AG10803 (cell line): ENCODE data around the gene EXOC3.
A peak's percentile ranks its signal among the peaks of the same experiment; 100 is the strongest.
"Not testable (repeated sequence)": the region's sequence is repeated elsewhere in the genome, so short reads cannot be mapped to it uniquely, and the experiment has no call there.

Experiments used
- DNase-seq: peaks from one replicate; pipeline ENCODE4 v3.0.0; 2010; ENCODE audit warnings: low read depth
- H3K4me3 ChIP-seq: 2 replicates; pipeline ENCODE4 v1.5.1; 2011; ENCODE audit warnings: mild to moderate bottlenecking, low read length, control low read depth
- TF ChIP-seq, protein P1 (sequence below): conservative IDR thresholded peaks from 2 replicates; pipeline ENCODE4 v1.5.1; 2011; ENCODE audit warnings: mild to moderate bottlenecking, low read length, control low read depth, inconsistent platforms

The EXOC3 gene

DNA sequence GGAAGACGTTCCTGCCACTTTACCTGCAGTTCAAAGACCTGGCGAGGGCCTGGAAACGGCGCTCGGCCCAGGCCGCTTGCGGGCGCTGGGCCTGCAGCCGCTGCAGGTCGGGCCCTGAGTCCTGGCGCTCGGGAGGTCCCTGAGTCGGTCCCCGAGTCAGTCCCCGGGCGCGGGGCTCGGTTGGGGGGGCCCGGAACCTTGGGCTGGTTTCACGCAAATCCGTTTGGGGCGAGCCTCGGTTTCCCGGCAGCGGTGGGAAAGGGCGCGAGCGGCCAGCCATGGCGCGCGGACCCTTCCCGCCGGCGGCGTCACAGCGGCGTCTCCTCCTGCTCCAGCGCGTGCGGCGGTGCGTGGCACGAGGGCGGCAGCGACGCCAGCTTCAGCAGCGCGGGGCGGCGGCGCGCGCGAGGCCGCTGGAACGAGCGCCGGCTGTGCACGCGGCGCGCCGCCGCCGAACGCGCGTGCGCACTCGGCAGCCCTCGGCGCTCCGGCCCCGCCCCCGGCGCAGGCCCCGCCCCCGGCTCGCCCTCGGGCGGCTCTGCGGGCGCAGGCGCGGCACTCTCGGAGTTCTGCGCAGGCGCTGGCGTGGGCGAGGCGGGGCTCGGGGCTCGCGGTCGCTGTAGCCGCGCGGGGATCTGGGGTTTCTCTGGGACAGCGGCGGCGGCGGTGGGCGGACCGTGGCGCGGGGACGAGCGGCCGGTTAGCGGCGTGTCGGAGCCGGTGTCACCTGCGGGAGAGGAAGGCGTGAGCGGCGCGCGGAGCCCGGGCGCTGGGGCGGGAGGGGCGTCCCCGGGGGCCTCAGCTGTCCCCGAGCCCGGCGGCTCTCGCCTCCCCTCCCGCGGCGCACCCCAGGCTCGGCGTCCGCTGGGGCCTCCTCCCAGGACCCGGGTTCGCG, 29.9 kb downstream of the EXOC3 start:
- TF ChIP-seq, protein P1, sequence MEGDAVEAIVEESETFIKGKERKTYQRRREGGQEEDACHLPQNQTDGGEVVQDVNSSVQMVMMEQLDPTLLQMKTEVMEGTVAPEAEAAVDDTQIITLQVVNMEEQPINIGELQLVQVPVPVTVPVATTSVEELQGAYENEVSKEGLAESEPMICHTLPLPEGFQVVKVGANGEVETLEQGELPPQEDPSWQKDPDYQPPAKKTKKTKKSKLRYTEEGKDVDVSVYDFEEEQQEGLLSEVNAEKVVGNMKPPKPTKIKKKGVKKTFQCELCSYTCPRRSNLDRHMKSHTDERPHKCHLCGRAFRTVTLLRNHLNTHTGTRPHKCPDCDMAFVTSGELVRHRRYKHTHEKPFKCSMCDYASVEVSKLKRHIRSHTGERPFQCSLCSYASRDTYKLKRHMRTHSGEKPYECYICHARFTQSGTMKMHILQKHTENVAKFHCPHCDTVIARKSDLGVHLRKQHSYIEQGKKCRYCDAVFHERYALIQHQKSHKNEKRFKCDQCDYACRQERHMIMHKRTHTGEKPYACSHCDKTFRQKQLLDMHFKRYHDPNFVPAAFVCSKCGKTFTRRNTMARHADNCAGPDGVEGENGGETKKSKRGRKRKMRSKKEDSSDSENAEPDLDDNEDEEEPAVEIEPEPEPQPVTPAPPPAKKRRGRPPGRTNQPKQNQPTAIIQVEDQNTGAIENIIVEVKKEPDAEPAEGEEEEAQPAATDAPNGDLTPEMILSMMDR: no peak
- peak overlapping the region; percentile 73 for H3K4me3 ChIP-seq
- DNase-seq: peak; percentile 77

DNA sequence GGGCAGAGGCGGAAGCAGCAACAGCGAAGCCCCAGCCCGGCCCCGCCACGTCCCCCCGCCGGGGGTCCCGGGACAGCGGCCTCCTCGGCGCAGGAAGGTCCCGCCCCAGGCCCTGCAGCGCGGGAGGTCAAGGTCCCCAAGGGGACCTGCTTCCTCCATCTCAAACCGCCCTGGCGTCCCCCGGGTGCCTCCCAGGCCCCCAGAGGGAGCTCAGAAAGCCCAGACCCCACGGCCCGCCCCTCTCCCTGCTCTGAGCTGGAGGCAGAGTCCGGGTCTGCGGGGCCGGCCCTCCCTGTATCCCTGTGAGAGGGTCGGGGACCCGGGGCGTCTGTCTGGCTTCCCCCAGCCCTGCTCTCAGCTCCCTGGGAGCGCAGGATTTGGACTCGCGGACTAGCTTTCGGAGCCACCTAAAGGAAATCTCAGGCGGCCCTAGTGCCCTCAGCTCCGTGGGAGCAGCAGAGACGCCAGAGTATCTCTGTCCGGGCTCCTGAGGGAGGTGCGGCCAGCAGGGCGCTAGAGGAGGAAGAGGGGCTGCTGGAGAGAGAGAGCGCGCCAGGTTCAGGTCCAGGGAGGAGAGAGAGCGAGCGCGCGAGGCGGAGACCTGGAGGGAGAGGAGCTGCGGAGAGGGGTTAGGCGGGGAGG, 30.7 kb downstream of the EXOC3 start:
- TF ChIP-seq, protein P1: no peak
- peak; percentile 25 for DNase-seq
- peak overlapping the region; percentile 70 for H3K4me3 ChIP-seq

DNA sequence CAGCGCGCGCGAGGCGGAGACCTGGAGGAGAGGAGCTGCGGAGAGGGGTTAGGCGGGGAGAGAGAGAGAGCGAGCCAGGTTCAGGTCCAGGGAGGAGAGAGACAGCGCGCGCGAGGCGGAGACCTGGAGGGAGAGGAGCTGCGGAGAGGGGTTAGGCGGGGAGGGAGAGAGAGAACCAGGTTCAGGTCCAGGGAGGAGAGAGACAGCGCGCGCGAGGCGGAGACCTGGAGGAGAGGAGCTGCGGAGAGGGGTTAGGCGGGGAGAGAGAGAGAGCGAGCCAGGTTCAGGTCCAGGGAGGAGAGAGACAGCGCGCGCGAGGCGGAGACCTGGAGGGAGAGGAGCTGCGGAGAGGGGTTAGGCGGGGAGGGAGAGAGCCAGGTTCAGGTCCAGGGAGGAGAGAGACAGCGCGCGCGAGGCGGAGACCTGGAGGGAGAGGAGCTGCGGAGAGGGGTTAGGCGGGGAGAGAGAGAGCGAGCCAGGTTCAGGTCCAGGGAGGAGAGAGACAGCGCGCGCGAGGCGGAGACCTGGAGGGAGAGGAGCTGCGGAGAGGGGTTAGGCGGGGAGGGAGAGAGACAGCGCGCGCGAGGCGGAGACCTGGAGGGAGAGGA, 31.4 kb downstream of the EXOC3 start:
- H3K4me3 ChIP-seq: peak overlapping the region; percentile 70
- DNase-seq: not testable (repeated sequence)

DNA sequence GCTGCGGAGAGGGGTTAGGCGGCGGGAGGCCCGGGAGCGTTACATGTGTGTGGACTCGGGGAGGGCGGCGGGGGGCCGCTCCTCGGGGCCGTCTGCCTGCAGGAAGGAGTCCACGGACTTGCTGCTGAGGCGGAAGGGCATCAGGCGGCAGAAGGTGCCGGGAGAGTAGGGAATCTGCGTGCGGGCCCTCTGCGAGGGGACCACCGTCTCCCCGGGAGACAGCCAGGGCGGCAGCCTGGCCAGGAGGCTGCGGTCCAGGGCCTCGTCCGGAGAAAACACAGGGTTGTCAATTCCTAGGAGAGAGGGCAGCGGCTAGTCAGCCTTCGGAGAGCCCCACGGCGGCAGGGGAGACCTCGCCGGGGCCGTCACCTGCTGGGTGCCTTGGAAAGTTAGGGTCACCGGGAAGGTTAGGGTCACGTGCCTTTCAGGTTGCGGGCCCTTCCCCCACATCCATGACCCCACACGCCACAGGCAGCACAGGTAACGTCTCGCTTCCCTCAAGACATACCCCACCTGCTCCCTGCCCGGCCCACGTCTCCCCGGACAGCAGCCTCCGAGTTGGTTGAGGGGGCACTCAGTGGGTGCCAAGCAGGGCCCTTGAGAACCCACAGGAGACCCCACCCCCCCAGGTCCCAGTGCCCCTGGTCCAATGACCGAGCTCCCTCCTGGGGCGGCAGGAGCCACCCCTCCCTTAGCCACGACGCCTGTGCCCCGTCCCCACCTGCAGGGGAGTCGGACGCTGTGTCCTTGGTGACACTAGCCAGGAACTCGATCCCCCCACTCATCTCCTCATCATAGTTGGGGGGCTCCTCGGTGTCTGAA, 32.1 kb downstream of the EXOC3 start:
- peak overlapping the region; percentile 45 for H3K4me3 ChIP-seq
- TF ChIP-seq, protein P1: no peak
- peak; percentile 9 for DNase-seq

DNA sequence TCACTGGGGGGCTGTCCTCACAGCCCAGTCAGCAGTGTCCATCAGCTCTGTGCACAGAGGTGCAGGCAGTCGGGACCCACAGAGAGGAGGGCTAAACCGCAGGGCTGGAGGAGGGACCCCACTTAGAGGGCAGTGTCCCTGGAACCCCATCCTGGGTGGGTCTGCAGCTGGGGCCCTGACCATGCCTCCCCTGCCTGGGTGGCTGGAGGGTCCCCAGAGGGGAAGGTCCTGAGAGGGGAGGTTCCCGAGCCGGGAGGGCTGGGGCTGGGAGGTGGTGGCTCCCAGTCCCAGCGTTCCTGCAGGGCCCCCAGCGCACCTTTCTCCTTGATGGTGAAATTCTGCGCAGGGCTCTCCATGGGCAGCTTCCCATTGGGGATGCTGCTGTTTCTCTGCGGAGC, 32.7 kb downstream of the EXOC3 start:
- DNase-seq: no peak
- no peak overlapping the region for H3K4me3 ChIP-seq
- TF ChIP-seq, protein P1: no peak

DNA sequence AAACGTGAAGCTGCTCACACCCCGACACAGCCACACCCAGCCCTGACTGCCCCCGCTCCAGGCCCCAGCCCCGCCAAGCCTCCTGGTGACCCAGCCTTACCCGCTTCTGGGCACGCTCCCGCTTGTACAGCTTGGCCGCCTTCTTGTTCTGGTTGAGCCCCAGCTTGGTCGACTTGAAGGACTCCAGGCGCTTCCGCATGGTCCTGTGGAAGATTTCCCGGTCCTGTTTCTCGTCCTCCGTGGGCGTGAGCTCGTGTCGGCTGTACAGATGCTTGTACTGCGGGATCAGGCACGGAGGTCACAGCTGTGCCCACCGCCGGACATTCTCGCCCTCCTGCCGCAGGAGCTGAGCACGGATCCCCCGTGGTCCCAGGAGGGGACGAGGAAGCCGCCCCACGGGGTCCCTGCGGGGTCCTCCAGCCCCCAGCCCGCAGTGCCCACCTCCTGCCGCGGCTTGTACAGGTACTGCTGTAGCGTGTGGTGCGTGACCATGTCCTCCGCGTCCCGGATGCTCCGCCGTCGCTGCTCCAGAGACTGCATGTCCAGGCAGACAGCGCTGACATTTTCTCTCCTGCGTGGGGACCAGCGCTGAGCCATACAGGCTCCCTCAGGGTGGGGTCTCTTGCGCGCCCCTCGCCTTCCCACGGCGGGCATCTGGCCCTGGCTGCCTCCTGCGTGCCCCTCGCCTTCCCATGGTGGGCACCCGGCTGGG, 33.3 kb downstream of the EXOC3 start:
- no peak overlapping the region for H3K4me3 ChIP-seq
- no peak for DNase-seq
- TF ChIP-seq, protein P1: no peak
